NCI-H2107 (cell line): ENCODE results near the gene FJX1.
"Not testable (repeated sequence)": the region's sequence is repeated elsewhere in the genome, so short reads cannot be mapped to it uniquely, and the experiment has no call there.

ENCODE experiments used
- DNase-seq: peaks from one replicate; lab custom pipeline; 2025; lab: John Stamatoyannopoulos, UW

The FJX1 gene

DNA sequence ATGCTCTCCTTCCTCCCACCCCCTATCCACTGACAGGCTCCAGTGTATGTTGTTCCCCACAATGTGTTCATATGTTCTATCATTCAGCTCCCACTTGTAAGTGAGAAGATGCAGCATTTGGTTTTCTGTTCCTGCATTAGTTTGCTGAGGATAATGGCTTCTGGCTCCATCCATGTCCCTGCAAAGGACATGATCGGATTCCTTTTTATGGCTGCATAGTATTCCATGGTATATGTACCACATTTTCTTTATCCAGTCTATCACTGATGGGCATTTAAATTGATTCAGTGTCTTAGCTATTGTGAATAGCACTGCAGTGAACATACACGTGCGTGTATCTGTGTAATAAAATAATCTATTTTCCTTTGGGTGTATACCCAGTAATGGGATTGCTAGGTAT is 50.1 kb downstream of the FJX1 start:
- DNase-seq, result not testable (repeated sequence)
